K562 (cell line): ENCODE data around the gene NPC1. TPM values are rescaled to one million over a fixed set of nuclear protein-coding genes. Genes with fewer than 3 reads are reported as not detected.

Experiments
- BCL6 ChIP-seq: fragments of 250-450 bp; sonication (Bioruptor Pico); IDR thresholded peaks from 2 replicates; pipeline ENCODE4 v1.4.0; 2020
- CBX2 ChIP-seq: fragments of 200-600 bp; sonication (generic); IDR thresholded peaks from one replicate; pipeline ENCODE4 v1.6.1; 2012; ENCODE audit warnings: mild to moderate bottlenecking, low read length, inconsistent platforms; ENCODE audit not compliant: insufficient read depth, poor library complexity, severe bottlenecking
- HDAC6 ChIP-seq: IDR thresholded peaks from 2 replicates; pipeline ENCODE4 v1.6.1; 2012; ENCODE audit warnings: low read depth, mild to moderate bottlenecking, control low read depth, inconsistent platforms, low read length, moderate library complexity
- KLF13 ChIP-seq: fragments of 450-650 bp; IDR thresholded peaks from 2 replicates; pipeline ENCODE4 v1.6.1; 2016; ENCODE audit warnings: missing genetic modification characterization, low read depth, mild to moderate bottlenecking, missing compliant biosample characterization, moderate library complexity, borderline replicate concordance
- NCOA4 ChIP-seq: fragments of 450-650 bp; IDR thresholded peaks from 2 replicates; pipeline ENCODE4 v1.6.1; 2018; ENCODE audit warnings: mild to moderate bottlenecking; ENCODE audit not compliant: partially characterized antibody
- NFIX ChIP-seq: fragments of 250-450 bp; sonication (Bioruptor Pico); IDR thresholded peaks from 2 replicates; pipeline ENCODE4 v1.4.0; 2020; ENCODE audit warnings: low read depth, mild to moderate bottlenecking, moderate library complexity
- PPARD ChIP-seq: fragments of 250-450 bp; sonication (Bioruptor Pico); IDR thresholded peaks from 2 replicates; pipeline ENCODE4 v1.8.0; 2022; ENCODE audit warnings: inconsistent platforms, mild to moderate bottlenecking, moderate library complexity
- ZNF143 ChIP-seq: sonication (generic); formaldehyde crosslinking; IDR thresholded peaks from 2 replicates; pipeline ENCODE4 v1.9.0; 2022; ENCODE audit warnings: mild to moderate bottlenecking, missing genetic modification reagents
- ZNF224 ChIP-seq: sonication (generic); formaldehyde crosslinking; IDR thresholded peaks from 2 replicates; pipeline ENCODE4 v1.8.0; 2022; ENCODE audit warnings: mild to moderate bottlenecking, missing genetic modification reagents
- ZNF589 ChIP-seq: fragments of 200-800 bp; sonication (Bioruptor generic); IDR thresholded peaks from 2 replicates; pipeline ENCODE4 v1.6.1; 2016; ENCODE audit warnings: low read depth, missing genetic modification characterization, missing compliant biosample characterization
- ZNF644 ChIP-seq: fragments of 200-800 bp; sonication (Bioruptor generic); IDR thresholded peaks from 2 replicates; pipeline ENCODE4 v1.6.1; 2016; ENCODE audit warnings: low read depth, missing genetic modification characterization, missing compliant biosample characterization
- polyA plus RNA-seq, 8 experiments: library from polyadenylated mRNA; depleted of rRNA in 4 of 8; stranded (reverse) in 5 of 8; unstranded in 3 of 8; fragments of >200 nt; fragmentation: Nextera tagmentation in 2 of 8; fragmentation: Illumina TruSeq in 1 of 8; extraction: Ambion mirVana in 2 of 8; extraction: Trizol in 1 of 8; gene quantifications; 2 replicates each; pipeline versions ENCODE4 v1.2.1 to v1.2.3, GENCODE V29; 2011 to 2014; ENCODE audit warnings: inconsistent platforms in 1 of 8, missing spikeins in 1 of 8
- total RNA-seq, 7 experiments: library from RNA; depleted of rRNA in 6 of 7; stranded (reverse); fragments of >200 nt in 6 of 7; fragmentation: Illumina TruSeq in 2 of 7; extraction: Trizol in 2 of 7; gene quantifications; 2 replicates each; pipeline versions ENCODE4 v1.2.1 to v1.2.3, GENCODE V29; 2011 to 2021; ENCODE audit warnings: low replicate concordance in 1 of 7
- TF ChIP-seq, protein P1 (sequence below): fragments of 450-650 bp; IDR thresholded peaks from 2 replicates; pipeline ENCODE4 v1.6.1; 2017; ENCODE audit warnings: mild to moderate bottlenecking, moderate library complexity
- TF ChIP-seq, protein P2 (sequence below): sonication (generic); formaldehyde crosslinking; IDR thresholded peaks from 2 replicates; pipeline ENCODE4 v1.8.1; 2023; ENCODE audit warnings: mild to moderate bottlenecking, missing genetic modification reagents
- TF ChIP-seq, protein P3 (sequence below): fragments of 450-650 bp; IDR thresholded peaks from 2 replicates; pipeline ENCODE4 v1.7.1; 2018; ENCODE audit warnings: mild to moderate bottlenecking, low read depth; ENCODE audit not compliant: partially characterized antibody
- TF ChIP-seq, protein P4 (sequence below): sonication (generic); formaldehyde crosslinking; IDR thresholded peaks from 2 replicates; pipeline ENCODE4 v1.8.0; 2022; ENCODE audit warnings: mild to moderate bottlenecking, missing genetic modification reagents
- TF ChIP-seq, protein P5 (sequence below): fragments of 250-450 bp; sonication (Bioruptor Pico); IDR thresholded peaks from 2 replicates; pipeline ENCODE4 v1.9.0; 2021; ENCODE audit warnings: mild to moderate bottlenecking, inconsistent platforms

Gene NPC1
- total and polyA plus RNA-seq, 9 of the 15 experiments (the other 6 are each of a cell fraction or from before 2014, with no cell fraction given): 17.1 to 45.9 (median 27.6) TPM

DNA sequence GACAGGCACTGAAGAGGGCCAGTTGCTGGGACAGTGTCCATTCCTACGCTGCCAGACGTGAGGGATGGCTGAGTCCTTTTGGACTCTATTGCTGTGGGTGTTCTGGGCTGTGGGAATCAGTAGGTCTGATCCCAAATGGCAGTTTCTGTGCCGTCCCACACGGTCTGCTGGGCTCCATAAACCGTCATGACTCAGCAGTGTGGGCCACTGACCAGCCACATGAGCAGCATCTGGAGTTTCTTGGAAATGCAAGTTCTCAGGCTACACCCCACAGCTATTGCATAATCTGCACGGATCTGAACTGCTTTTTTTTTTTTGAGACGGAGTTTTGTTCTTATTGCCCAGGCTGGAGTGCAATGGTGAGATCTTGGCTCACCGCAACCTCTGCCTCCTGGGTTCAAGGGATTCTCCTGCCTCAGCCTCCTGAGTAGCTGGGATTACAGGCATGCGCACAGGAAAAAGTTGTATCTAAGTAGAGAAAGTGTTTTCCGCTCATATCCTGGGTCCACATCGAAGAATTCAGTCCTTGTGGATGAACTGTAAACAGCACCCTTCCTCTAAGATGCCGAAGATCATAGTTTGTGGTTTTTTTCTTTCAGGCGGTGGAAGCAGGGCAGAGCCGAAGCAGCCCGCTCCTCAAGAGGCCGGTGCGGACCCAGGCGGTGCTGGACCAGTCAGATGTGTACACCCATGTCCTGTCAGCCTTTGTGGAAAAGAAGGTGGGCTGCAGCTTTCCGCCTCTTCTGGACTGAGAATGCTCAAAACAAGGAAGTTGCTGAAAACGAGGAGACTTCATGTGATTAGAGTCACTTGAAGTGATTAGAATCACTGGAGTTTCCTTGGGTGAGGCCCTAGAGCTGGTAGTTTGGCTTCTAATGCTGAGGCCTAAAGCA lies 57.5 kb downstream of the NPC1 start (continued):
- TF ChIP-seq, protein P1, sequence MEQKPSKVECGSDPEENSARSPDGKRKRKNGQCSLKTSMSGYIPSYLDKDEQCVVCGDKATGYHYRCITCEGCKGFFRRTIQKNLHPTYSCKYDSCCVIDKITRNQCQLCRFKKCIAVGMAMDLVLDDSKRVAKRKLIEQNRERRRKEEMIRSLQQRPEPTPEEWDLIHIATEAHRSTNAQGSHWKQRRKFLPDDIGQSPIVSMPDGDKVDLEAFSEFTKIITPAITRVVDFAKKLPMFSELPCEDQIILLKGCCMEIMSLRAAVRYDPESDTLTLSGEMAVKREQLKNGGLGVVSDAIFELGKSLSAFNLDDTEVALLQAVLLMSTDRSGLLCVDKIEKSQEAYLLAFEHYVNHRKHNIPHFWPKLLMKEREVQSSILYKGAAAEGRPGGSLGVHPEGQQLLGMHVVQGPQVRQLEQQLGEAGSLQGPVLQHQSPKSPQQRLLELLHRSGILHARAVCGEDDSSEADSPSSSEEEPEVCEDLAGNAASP: no peak
- TF ChIP-seq ZNF589 (CRISPR knock-in tag) (no peak), ZNF644 (peak; percentile 43; the same call in 1 of the 2 replicates), BCL6 (CRISPR knock-in tag) (no peak), KLF13 (tag) (no peak), NCOA4 (no peak), CBX2 (no peak), HDAC6 (no peak), NFIX (CRISPR knock-in tag) (no peak), ZNF224 (CRISPR knock-in tag) (no peak), ZNF143 (0 out of 2 replicates have a peak, but pooled peaks have one; percentile 28), PPARD (no peak)
- TF ChIP-seq, protein P2, sequence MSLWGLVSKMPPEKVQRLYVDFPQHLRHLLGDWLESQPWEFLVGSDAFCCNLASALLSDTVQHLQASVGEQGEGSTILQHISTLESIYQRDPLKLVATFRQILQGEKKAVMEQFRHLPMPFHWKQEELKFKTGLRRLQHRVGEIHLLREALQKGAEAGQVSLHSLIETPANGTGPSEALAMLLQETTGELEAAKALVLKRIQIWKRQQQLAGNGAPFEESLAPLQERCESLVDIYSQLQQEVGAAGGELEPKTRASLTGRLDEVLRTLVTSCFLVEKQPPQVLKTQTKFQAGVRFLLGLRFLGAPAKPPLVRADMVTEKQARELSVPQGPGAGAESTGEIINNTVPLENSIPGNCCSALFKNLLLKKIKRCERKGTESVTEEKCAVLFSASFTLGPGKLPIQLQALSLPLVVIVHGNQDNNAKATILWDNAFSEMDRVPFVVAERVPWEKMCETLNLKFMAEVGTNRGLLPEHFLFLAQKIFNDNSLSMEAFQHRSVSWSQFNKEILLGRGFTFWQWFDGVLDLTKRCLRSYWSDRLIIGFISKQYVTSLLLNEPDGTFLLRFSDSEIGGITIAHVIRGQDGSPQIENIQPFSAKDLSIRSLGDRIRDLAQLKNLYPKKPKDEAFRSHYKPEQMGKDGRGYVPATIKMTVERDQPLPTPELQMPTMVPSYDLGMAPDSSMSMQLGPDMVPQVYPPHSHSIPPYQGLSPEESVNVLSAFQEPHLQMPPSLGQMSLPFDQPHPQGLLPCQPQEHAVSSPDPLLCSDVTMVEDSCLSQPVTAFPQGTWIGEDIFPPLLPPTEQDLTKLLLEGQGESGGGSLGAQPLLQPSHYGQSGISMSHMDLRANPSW (CRISPR knock-in tag): no peak; the same call in 1 of the 2 replicates
- TF ChIP-seq, protein P3, sequence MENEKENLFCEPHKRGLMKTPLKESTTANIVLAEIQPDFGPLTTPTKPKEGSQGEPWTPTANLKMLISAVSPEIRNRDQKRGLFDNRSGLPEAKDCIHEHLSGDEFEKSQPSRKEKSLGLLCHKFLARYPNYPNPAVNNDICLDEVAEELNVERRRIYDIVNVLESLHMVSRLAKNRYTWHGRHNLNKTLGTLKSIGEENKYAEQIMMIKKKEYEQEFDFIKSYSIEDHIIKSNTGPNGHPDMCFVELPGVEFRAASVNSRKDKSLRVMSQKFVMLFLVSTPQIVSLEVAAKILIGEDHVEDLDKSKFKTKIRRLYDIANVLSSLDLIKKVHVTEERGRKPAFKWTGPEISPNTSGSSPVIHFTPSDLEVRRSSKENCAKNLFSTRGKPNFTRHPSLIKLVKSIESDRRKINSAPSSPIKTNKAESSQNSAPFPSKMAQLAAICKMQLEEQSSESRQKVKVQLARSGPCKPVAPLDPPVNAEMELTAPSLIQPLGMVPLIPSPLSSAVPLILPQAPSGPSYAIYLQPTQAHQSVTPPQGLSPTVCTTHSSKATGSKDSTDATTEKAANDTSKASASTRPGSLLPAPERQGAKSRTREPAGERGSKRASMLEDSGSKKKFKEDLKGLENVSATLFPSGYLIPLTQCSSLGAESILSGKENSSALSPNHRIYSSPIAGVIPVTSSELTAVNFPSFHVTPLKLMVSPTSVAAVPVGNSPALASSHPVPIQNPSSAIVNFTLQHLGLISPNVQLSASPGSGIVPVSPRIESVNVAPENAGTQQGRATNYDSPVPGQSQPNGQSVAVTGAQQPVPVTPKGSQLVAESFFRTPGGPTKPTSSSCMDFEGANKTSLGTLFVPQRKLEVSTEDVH: peak; percentile 30
- TF ChIP-seq, protein P4, sequence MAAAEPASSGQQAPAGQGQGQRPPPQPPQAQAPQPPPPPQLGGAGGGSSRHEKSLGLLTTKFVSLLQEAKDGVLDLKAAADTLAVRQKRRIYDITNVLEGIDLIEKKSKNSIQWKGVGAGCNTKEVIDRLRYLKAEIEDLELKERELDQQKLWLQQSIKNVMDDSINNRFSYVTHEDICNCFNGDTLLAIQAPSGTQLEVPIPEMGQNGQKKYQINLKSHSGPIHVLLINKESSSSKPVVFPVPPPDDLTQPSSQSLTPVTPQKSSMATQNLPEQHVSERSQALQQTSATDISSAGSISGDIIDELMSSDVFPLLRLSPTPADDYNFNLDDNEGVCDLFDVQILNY: no peak
- TF ChIP-seq, protein P5, sequence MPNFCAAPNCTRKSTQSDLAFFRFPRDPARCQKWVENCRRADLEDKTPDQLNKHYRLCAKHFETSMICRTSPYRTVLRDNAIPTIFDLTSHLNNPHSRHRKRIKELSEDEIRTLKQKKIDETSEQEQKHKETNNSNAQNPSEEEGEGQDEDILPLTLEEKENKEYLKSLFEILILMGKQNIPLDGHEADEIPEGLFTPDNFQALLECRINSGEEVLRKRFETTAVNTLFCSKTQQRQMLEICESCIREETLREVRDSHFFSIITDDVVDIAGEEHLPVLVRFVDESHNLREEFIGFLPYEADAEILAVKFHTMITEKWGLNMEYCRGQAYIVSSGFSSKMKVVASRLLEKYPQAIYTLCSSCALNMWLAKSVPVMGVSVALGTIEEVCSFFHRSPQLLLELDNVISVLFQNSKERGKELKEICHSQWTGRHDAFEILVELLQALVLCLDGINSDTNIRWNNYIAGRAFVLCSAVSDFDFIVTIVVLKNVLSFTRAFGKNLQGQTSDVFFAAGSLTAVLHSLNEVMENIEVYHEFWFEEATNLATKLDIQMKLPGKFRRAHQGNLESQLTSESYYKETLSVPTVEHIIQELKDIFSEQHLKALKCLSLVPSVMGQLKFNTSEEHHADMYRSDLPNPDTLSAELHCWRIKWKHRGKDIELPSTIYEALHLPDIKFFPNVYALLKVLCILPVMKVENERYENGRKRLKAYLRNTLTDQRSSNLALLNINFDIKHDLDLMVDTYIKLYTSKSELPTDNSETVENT (CRISPR knock-in tag): no peak
